NK-92 (cell line): Measurements from ENCODE around the gene KLF6.

Experiments used
- DNase-seq: peaks from one replicate; lab custom pipeline; 2025; ENCODE audit not compliant: unreplicated experiment; lab: John Stamatoyannopoulos, UW

The KLF6 gene

DNA sequence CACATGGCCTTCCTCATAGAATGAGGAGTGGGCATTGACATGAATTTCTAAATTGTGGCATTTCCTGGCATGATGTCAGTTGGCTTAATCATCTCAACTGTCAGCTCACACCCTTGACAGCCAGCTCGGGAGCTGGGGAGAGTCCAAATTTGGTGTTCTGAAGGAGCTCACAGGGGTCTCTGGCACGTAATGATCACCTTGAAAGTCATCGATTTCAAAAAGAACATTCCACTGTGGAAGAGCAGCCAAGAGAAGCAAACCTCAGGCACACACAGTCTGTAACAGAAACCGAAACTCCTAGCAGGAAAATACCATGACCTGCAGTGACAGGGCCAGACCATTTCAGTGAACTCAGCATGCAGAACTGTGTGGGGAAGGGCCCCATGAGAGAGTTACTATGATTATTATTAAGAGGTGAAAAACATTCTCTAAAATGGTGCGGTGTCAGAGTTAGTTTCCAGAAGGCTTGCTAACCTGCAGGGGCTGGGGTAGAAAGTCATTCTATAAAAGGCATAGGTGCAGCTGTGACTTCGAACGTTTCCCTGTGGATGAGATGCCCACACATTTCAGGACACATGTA is 26.4 kb upstream of the KLF6 start:
- no peak for DNase-seq

DNA sequence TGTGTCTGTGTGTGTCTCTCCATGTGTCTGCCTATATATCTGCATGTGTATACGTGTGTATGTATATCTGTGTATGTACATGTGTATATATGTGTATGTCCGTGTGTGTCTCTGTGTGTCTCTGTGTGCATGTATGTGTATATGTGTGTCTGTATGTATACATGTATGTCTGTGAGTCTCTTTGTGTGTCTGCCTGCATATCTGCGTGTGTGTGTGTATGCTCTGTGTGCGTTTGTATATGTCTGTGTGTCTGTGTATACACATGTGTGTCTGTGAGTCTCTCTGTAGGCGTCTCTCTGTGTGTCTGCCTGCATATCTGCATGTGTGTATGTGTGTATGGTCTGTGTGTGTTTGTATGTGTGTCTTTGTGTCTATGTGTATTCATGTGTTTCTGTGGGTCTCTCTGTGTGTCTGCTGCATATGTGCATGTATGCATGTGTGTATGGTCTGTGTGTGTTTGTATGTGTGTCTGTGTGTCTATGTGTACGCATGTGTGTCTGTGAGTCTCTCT is 23.7 kb upstream of the KLF6 start:
- DNase-seq, result no peak

DNA sequence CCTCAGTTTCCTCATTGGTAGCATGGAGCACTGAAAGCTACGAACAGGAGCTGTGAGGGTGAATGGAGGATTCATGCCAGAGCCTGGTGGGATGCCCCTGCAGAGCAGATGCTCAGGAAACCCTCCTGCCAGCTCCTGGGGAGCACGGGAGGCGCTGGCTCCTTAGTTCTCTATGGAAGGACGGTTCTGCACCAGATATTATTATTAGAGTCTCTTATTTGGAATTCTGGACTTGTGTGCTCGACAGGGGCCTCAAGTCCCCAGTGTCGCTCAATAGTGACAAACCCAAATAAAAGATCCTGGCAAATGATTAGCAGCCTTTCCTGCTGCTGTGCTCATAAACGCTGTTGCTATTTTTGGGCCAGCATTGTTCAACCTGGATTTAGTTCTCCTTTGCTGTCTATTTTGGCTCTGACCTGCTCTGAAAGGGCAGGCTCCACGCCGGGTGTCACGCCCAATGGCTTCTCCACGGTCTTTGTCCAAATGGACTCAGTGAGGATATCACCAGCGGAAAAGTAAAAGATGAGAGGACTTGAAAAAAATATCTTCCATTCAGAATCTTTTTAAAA is 23.0 kb upstream of the KLF6 start:
- DNase-seq, result no peak

DNA sequence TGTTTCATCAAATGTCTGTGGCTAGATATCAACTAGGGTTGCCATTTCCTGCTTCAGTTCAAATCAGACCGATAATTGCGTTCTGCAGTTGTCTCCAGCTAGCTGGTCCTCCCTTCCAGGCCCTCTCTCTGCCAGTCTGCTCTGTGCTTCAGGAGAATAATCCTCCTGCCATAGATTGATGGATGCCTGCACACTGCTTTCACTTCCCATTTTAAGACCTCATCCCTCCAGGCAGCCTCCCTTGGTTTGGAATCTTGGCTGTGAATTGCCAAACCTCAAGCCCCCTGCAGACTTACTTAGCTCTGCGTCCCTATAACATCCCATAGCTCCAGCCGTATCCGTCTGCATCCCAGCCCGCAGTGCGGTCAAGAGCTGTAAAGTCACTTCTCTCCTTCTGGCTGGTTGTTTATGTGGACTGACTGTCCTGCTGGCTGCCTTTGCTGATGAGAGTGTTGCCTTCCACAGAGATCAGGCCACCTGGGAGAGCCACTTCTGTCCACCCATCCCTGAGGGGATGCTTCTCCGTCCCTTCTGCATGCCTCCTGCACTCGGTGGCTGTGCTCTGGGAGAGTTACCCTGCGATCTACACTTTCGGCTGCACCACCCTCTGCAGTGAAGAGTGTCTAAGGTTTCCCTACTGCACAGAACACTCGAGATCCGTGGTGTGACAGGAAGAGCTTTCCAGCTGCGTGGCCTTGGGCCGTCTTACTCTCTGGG is 22.4 kb upstream of the KLF6 start:
- no peak for DNase-seq

DNA sequence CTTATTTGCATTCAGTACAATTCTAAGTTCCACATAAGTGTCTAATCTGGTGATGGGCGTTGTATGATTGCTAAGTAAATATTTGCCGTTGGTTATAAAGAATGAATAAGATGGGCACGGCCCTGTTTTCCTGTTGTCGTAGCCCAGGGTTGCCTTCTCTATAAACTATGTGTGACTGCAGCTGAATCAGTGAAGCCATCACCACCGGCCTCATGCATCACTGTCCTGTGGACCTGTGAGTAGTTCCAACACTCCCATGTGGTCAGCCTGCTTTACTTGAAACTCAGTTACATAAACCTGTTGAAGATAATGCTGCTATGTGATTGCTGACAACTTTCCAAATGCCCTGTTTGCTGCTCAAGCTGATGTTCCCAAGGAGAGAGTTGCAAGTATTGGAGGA is 21.6 kb upstream of the KLF6 start:
- DNase-seq, result no peak

DNA sequence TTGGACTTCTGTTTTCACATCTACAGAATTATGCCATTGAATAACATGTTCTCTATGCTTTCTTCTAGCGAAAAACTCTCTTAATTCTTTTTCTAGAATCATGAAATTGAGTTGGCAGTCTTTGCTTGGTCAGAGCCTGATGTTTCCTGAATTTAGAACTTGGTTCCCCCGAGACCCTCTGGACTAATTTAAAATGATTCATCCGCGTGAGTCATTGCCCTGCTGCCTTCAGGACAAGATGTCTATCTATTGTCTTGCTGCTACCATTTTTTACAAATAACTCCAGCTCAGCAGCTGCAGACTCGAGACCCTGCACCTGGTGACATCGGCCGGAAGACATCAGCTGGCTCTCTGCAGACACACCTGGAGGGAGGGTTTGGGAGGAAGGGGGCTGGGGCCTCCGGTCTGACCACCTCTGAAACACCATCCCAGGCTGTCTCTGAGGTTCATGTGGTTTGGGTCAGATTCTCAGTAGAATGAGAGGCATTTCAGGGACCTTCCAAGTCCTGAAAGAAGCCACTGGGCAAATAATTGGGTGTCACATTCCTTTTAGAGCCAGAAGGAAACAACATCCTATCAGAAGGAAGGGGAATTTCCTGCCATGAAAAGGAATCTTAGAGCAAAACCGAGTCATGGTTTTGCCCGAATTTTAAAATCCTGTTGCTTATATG is 20.9 kb upstream of the KLF6 start:
- DNase-seq, result no peak

DNA sequence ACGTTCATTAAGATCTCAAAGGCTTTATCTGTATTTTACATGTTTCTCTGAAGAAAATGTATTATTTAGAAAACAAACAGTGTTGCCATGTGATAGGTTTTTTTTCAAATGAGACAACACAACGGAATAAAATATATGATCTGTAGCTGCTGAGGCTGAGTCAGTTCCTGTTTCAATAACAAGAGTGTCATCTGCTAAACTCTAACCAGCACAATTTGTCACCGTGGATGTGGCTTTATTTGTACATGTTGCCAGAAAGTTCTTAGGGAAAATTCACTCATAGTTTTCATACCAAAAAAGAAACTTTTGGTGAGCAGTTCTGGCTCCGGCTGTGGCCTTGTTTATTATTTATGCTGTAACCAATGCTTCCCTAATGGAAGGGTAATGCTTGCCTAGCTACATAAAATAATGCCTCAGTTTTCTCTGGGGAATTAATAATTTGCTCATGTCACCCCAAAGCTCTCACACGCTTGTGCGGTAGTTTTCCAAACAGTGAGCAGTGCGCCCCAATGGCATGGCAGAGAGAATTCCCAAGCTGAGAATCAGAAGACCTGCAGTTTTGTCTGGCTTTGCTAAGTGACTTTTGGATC is 20.3 kb upstream of the KLF6 start:
- no peak for DNase-seq

DNA sequence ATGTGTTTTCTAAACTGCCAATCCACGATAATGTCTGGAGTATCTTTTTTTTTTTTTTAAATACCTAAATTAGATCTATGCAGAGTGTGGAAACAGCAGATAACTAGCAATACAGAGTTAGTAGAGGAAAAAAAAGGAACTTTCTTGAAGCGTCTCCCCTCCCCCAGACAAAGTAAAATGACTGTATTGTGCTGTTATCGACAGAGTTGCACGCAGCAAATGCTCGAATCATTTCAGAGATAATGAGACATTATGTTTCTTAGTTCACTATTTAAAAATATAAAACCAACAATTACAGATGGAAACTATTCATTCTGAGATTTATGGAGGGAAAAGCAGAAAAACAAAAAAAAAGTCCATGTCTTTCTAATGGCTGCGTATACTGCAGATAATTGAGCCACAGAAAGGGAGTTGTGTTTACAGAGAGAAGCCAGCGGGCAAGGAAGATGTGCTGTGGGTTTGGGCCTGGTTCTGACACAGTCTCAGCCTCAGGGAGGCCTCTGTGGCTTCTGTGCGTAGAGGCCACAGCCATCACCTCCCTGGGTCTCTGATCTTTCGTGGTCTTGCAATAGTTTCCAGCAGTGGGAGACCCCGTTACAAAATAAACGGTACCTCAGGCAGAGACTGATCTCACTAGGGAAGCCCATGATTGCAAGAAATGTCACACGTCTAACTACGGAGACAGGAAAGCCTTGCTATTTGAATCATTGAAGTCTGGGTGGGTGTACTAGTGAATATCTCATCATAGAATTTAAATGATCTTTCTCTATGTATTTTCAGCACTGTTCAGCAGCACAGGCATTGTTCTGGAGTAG is 19.1 kb upstream of the KLF6 start:
- no peak for DNase-seq

DNA sequence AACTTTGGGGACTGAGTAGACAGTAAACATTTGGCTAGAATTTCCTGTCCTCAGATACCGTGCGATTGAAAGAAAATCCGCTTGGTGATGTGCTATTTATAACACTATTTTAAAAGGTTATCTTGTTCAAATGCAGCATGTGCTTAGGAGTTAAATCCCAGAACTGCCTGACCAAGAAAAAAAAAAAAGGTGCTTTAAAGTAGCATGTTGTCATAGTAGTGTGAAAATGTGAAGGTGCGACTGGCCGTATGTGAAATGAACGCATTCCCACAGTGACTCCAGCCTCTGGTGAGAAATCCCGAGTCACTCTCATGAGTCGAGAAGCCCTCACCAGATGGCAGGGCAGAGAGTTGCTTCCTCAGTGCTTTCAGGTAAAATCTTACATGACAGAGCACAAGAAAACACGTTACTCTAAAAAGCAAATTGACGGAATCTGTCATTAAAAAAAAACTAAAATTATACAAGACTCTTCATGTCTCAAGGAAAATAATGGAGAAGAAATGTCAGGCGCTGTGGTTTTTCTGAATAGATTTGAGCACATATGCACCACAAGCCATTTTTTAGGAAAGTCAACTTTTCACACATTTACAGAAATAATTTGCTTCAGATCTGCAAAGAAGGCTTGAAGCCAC is 18.4 kb upstream of the KLF6 start:
- DNase-seq, result no peak

DNA sequence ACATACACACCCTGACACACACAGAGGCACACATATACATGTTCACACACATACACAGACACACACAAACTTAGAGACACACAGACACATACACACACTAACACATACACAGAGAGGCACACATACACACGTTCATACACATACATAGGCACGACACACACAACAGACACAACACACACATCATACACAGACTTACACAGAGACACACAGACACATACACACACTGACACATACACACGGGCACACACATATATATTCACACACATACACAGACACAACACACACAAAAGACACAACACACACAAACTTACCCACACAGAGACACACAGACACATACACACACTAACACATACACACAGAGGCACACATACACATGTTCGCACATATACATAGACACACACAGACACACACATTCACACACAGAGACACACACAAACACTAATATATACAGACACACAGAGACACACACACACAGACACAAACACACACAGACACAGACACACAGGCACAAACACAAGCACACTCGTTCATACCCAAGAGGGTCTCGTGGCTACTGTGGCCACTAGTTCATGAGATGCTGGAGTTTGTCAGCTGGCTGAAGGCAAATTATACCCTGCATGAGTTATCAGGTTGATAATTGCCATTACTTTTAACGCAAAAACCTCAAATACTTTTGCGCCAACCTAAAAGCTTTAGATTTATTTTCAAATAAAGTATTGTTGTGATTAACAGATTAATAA is 17.7 kb upstream of the KLF6 start:
- no peak for DNase-seq

DNA sequence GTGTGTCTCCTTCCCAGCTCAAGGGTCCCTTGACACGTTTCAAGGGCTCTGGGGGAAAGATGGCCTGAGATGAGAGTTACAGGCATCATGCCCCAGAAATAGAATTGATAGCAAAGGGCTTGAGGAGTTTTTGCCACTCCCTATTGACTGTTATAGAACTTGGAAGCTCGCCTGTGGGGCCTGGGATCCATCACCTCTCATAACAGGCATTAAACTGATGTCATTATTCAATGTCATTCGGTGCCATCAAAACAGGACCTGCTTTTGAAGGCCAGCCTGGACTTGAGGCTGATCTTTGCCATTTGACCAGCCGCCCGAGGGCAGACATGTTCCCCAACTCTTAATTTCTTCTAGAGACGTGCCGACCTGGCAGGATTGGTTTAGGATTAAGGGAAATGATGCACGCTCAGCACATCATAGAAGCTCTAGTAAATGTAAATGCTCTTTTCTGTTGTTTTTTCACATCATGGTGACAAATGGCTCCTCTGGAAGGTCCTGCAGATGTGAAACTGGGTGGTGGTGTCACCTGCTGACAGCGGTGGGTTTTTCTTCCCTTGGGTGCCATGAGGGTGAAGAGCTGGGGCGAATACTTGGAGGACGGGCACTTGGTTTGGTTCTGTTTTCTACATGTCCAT is 16.7 kb upstream of the KLF6 start:
- no peak for DNase-seq

DNA sequence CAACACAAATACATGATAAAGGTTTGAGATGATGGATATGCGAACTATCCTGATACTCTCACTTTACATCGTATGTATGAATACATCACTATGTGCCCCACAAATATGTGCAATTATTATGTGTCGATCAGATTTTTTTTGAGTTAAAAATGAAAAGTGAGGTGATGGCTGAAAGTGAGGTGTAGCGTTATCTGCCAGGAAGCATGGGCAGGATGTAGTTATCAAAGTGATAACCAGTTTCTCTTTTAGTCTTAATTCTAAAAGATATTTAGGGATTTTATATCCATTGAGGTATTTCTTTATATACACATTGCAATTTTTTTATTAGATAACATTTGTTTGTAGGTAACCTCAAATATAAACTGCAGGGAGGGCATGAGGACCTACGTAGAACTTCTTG is 15.6 kb upstream of the KLF6 start:
- DNase-seq, result no peak

DNA sequence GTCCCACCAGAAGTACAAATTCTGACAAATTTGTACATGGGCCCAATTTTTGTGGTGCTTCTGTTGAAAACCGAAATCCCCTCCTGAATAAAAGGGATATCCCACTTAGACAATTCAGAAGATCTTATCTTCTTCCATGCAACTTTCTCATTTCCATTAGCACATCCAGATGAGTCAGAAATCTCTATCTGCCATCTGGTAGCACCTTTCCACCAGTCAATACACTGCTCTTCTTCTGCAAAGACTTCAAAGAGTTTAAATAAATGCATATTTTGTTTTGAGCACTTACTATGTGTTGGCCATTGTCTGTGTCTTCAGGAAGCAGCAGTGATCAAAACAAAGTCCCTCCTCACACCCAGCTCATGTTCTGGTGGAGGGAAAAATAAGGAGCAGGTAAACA is 12.7 kb upstream of the KLF6 start:
- DNase-seq, result no peak

DNA sequence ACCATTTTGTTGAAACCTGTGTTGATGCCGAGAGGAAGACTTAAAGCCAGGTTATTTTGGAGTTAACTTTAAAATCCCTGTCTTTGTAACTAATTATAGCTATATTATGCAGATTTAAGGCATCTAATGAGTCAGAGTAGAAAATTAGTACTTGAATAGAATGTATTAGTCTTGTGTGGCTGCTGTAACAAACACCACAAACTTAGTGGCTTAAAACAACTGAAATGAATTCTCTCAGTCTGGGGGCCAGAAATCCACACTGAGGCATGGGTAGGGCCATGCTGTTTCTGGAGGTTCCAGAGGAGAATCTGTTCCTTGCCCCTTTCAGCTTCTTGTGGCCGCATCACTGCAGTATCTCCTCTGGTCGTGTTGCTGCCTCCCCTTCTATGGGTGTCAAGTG is 8.5 kb upstream of the KLF6 start:
- DNase-seq, result no peak

DNA sequence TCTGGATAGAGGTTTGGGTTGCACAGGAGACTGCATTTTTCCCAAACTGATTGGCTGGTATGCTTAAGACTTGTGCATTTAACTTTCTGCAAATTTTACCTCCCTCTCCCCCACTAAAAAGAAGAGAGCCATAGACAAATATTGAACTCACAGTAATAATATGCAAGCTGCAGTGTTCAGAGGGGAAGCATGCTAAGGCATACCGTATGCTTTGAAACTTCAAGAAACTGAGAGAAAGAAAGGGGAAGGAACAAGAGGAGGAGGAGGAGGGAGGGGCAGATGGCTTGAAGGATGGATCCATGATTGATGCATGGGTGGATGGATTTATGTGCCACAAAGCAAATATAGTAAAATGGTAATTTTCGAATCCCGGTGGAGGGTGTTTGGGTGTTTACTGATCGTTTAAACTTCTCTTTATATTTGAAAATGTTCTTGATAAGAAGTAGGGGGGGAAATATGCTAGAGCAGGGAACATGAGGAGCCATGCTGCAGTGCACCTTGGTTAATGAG is 7.8 kb upstream of the KLF6 start:
- no peak for DNase-seq

DNA sequence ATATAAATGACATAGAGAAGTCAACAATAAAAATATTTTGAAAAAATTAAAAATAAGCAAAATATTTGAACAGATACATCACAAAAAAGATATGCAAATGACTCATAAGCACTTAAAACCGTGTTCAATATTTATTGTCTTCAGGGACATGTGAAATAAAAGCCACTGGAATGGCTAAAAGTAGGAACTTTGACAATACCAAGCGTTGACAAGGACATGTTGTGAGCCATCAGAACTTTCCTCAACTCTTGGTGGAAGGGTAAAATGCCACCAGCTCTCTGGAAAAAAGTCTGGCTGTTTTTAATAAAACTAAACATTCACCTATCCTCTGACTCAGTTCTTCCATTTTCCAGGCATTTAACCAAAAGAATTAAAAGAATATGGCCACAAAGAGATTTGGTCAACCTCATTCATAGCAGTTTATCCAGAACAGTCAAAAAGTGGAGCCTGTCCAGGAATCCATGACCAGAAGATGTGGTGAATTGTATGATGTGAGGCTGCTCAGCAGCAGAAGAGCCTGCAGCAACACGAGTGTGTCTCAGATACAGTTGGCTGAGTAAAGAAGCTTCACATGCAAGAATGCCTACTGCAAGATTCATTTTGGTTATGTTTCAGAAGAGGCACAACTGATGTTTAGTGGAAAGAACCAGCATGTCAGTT is 7.1 kb upstream of the KLF6 start:
- no peak for DNase-seq

DNA sequence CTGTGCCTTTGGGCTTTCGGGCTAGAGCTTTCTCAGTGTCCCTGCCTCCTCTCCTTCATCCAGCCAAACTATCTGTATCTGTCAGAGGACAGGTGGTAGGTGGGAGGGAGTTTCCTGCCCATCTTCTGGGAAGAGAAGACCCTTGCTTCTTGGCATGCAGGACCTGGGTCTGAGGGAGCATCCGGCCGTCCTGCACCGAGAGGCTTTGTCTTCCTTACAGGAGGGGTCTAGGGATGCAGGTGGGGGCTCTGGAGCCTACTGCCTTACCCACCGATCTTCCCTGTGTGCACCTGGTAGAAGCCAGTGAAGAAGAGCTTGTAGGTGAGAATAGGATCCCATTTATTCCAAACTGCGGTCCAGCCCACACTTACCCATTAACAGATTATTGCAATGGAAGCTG is 5.8 kb upstream of the KLF6 start:
- DNase-seq, result no peak

DNA sequence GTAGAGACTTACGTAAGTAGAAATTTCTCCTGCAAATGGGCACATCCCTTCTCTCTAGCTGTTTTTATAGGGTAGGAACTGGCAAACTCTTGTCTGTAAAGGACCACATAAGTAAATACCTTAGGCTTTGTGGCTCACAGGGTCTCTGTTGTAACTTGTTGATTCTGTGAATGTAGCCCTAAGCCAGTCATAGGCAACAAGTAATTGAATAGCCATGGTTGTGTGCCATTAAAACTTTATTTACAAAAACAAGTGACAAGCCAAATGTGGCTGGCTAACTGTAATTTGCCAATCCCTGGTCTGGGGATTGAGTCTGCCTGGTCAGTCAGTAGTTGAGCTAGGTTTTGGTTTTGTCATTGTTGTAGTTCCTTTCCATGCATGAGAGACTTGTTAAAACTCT is 5.3 kb upstream of the KLF6 start:
- no peak for DNase-seq

DNA sequence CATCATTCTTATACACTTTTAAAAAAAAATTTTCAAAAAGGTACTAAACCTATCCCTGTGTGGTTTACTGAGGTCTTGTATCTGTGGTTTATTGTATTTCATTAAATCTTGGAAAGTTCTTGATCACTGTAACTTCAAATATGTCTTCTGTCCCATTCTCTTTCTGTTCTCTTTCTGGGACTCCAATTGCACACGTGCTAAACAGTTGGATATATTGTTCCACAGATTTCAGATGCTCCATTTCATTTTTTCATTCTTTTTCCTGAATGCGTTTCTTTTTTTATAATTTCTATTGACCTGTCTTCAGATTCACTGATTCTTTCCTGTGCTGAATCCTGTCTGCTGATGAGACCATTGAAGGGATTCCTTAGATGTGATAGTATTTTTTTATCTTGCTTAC is 4.6 kb upstream of the KLF6 start:
- no peak for DNase-seq
